ENCODE measurements around the gene TUBB2B. TPM values are rescaled to one million over a fixed set of nuclear protein-coding genes. Genes with fewer than 3 reads are reported as not detected.

TUBB2B gene
- total RNA-seq, 1 experiment from 2014 or later, result 0.86 TPM

DNA sequence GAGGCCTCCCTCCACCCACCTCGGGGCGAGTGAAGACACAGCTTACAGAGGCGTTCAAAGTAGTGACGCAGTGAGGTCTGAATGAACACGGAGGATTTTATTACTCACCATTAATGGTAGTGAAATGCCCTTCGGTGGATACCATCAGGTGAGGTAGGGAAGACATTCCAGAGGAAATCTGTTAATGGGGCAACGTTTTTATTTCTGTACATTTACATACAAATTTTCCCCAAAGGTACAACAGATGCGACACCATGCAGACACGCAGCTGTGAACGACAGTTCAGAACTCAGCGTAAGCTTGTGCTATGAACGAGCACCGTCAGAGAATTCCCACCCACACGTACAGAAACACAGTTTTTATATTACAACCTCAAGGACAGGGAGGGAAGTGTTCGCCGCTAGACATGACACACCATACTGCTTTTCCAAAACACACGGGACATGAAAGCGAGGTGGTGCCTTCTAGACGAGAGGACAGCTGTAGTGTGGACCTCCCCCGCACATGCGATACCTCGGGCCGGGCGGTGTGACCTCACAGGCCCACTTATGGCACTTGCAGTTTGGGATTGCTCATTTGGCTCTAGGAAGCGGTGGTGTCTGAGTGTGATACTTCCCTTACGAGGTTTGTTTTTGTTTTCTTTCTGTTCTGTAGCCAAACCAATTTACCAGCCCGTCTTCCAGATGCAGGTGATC, 42.0 kb upstream of the TUBB2B start:
- no peak overlapping the region for H3K4me3 ChIP-seq (replicated peaks in 1 of 2; ENCODE audit: low read depth in 1 of 2, low read length in 2 of 2)
- H3K79me2 ChIP-seq (ENCODE audit: insufficient read depth, low read length), result peaks cover 35% of the 10 kb centered on the region
- no peaks in the 10 kb centered on the region for H3K9me2 ChIP-seq (ENCODE audit: insufficient read depth)
- peaks cover 10 to 14% of the 10 kb centered on the region in 2 experiments; a peak in 3 of 4 replicates for H3K36me3 ChIP-seq (ENCODE audit: control insufficient read depth in 1 of 2, insufficient read depth in 2 of 2, low read length in 2 of 2)
- no peaks in the 10 kb centered on the region for H3K9me3 ChIP-seq (ENCODE audit: control insufficient read depth in 1 of 2, insufficient read depth in 1 of 2, low read depth in 1 of 2, low read length in 2 of 2)
- H3K4me2 ChIP-seq (ENCODE audit: low read length), result no peak overlapping the region
- ATAC-seq (no peak), DNase-seq (ENCODE audit: low read depth, low spot score) (no peak)
- H3K9ac ChIP-seq (ENCODE audit: low read length), result no peak overlapping the region
- no peaks in the 10 kb centered on the region for H4K20me1 ChIP-seq (ENCODE audit: insufficient read depth)
- no peak overlapping the region for H2AFZ ChIP-seq (ENCODE audit: low read depth, low read length, poor library complexity, severe bottlenecking)
- CTCF ChIA-PET, result no interaction called here
- intact Hi-C loops (cut with micrococcal nuclease), result no loop called here
- no peak for TF ChIP-seq EGR1 (IDR thresholded peaks at IDR 0.05; ENCODE audit: low read depth)
- TF ChIP-seq POLR2AphosphoS5 (IDR thresholded peaks at IDR 0.05; ENCODE audit: low read depth, low read length), result no peak
- TF ChIP-seq, protein P1, sequence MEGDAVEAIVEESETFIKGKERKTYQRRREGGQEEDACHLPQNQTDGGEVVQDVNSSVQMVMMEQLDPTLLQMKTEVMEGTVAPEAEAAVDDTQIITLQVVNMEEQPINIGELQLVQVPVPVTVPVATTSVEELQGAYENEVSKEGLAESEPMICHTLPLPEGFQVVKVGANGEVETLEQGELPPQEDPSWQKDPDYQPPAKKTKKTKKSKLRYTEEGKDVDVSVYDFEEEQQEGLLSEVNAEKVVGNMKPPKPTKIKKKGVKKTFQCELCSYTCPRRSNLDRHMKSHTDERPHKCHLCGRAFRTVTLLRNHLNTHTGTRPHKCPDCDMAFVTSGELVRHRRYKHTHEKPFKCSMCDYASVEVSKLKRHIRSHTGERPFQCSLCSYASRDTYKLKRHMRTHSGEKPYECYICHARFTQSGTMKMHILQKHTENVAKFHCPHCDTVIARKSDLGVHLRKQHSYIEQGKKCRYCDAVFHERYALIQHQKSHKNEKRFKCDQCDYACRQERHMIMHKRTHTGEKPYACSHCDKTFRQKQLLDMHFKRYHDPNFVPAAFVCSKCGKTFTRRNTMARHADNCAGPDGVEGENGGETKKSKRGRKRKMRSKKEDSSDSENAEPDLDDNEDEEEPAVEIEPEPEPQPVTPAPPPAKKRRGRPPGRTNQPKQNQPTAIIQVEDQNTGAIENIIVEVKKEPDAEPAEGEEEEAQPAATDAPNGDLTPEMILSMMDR (IDR thresholded peaks at IDR 0.05 in 2 of 3, conservative IDR thresholded peaks at IDR 0.05 in 1 of 3; ENCODE audit: borderline replicate concordance in 1 of 3, insufficient read depth in 1 of 3, low read depth in 2 of 3, low read length in 2 of 3), result no peak
- no peak for TF ChIP-seq CEBPB (IDR thresholded peaks at IDR 0.05; ENCODE audit: low read depth)
- TF ChIP-seq, protein P2, sequence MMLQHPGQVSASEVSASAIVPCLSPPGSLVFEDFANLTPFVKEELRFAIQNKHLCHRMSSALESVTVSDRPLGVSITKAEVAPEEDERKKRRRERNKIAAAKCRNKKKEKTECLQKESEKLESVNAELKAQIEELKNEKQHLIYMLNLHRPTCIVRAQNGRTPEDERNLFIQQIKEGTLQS (IDR thresholded peaks at IDR 0.05), result no peak
- no peak for TF ChIP-seq ELF1 (IDR thresholded peaks at IDR 0.05; ENCODE audit: borderline replicate concordance, low read depth)
- no peak for TF ChIP-seq TCF7L2 (IDR thresholded peaks at IDR 0.05; ENCODE audit: borderline replicate concordance, extremely low read depth, insufficient read depth, insufficient read length)
- no peak for TF ChIP-seq SRF (IDR thresholded peaks at IDR 0.05; ENCODE audit: low read depth)
- no peak for TF ChIP-seq RAD21 (IDR thresholded peaks at IDR 0.05; ENCODE audit: low read depth)
- BruUV-seq (replicated peaks), result no TSS peak
- no peaks in the 10 kb centered on the region for H3K4me1 ChIP-seq (ENCODE audit: control insufficient read depth in 1 of 2, insufficient read depth in 2 of 2, low read length in 2 of 2)
- H3K27ac ChIP-seq (ENCODE audit: low read depth, low read length), result no peak overlapping the region
- POLR2A ChIA-PET, result no interaction called here
- no peaks in the 10 kb centered on the region for H3K27me3 ChIP-seq (ENCODE audit: insufficient read depth, low read length)
- RAD21 ChIA-PET (ENCODE audit: low non-redundant PET in 1 of 2, low total read pairs in 2 of 2, uncharacterized antibody in 2 of 2, unreplicated experiment in 2 of 2), result no interaction called here

All from HCT116 (cell line).